HAP-1 (cell line): Measurements from ENCODE around the gene NELFA.
A peak's percentile ranks its signal among the peaks of the same experiment; 100 is the strongest.
"Not testable (repeated sequence)": the region's sequence is repeated elsewhere in the genome, so short reads cannot be mapped to it uniquely, and the experiment has no call there.

Experiments used
- DNase-seq, 2 experiments: peaks; one replicate each; pipeline ENCODE4 v3.0.0-alpha.2; 2016 to 2020; ENCODE audit warnings: low spot score in 2 of 2
- H3K27me3 ChIP-seq: fragments of 250-450 bp; sonication (Bioruptor Pico); 2 replicates; pipeline ENCODE4 v1.5.1; 2020; ENCODE audit warnings: low read depth, mild to moderate bottlenecking, moderate library complexity
- H3K36me3 ChIP-seq: fragments of 250-450 bp; sonication (Bioruptor Pico); replicated peaks from 2 replicates; pipeline ENCODE4 v1.5.1; 2020; ENCODE audit warnings: mild to moderate bottlenecking
- H3K4me1 ChIP-seq: fragments of 250-450 bp; sonication (Bioruptor Pico); 2 replicates; pipeline ENCODE4 v1.5.1; 2020; ENCODE audit warnings: mild to moderate bottlenecking
- H3K4me3 ChIP-seq: fragments of 250-450 bp; sonication (Bioruptor Pico); 2 replicates; pipeline ENCODE4 v1.5.1; 2020; ENCODE audit warnings: mild to moderate bottlenecking, moderate library complexity
- H3K9me3 ChIP-seq: fragments of 250-450 bp; sonication (Bioruptor Pico); 2 replicates; pipeline ENCODE4 v1.5.1; 2020; ENCODE audit warnings: mild to moderate bottlenecking, moderate library complexity
- in situ Hi-C: fragments of 300-500 bp; cut with MboI; formaldehyde crosslinking; loops from 3 replicates; pipeline ENCODE4 v1.14.3; 2020; ENCODE audit warnings: low sequenced_read_pairs, inconsistent platforms, mixed read lengths

Gene NELFA

GRCh38 chr4:2024683-2025082, 15.9 kb upstream of the NELFA start:
- Histone ChIP-seq H3K36me3 (no peaks in the 10 kb centered on the region), H3K27me3 (peaks cover 4% of the 10 kb centered on the region), H3K9me3 (peaks cover 6% of the 10 kb centered on the region; the same call in 1 of the 2 replicates), H3K4me3 (no peak overlapping the region), H3K4me1 (no peaks in the 10 kb centered on the region)
- no peak for DNase-seq
- in situ Hi-C loops: no loop called here

- in situ Hi-C loops, H3K4me3 ChIP-seq, H3K27me3 ChIP-seq, H3K36me3 ChIP-seq, H3K9me3 ChIP-seq, H3K4me1 ChIP-seq, DNase-seq: not testable (repeated sequence)
Observed at GRCh38 chr4:2021358-2022018, 12.7 kb upstream of the NELFA start.

GRCh38 chr4:2015008-2015407, 6.2 kb upstream of the NELFA start:
- H3K4me1 ChIP-seq: peaks cover 1% of the 10 kb centered on the region; the same call in 1 of the 2 replicates
- no peaks in the 10 kb centered on the region for H3K27me3 ChIP-seq
- H3K9me3 ChIP-seq: no peaks in the 10 kb centered on the region
- no peak for DNase-seq
- H3K36me3 ChIP-seq: no peaks in the 10 kb centered on the region
- H3K4me3 ChIP-seq: no peak overlapping the region
- in situ Hi-C loops: no loop called here

- Histone ChIP-seq H3K27me3 (no peaks in the 10 kb centered on the region), H3K4me1 (peaks cover 10% of the 10 kb centered on the region), H3K36me3 (no peaks in the 10 kb centered on the region), H3K4me3 (no peak overlapping the region), H3K9me3 (no peaks in the 10 kb centered on the region)
- in situ Hi-C loops: no loop called here
- DNase-seq: no peak
Observed at GRCh38 chr4:2011583-2011982, 2.8 kb upstream of the NELFA start.

GRCh38 chr4:2009651-2010233, 968 bp upstream of the NELFA start:
- DNase-seq: peak; percentile 57 to 80
- Histone ChIP-seq H3K36me3 (peaks cover 10% of the 10 kb centered on the region), H3K4me3 (peak overlapping the region; percentile 90), H3K9me3 (no peaks in the 10 kb centered on the region), H3K27me3 (no peaks in the 10 kb centered on the region), H3K4me1 (peaks cover 10% of the 10 kb centered on the region)
- in situ Hi-C loops: no loop called here

GRCh38 chr4:2008671-2008920, 178 bp downstream of the NELFA start:
- Histone ChIP-seq H3K36me3 (peaks cover 13% of the 10 kb centered on the region), H3K4me3 (peak overlapping the region; percentile 90), H3K9me3 (no peaks in the 10 kb centered on the region), H3K4me1 (peaks cover 10% of the 10 kb centered on the region), H3K27me3 (no peaks in the 10 kb centered on the region)
- in situ Hi-C loops: no loop called here
- no peak for DNase-seq

- DNase-seq: no peak
- H3K4me1 ChIP-seq: peaks cover 10% of the 10 kb centered on the region
- in situ Hi-C loops: no loop called here
Observed at GRCh38 chr4:2007804-2008670, 737 bp downstream of the NELFA start.

GRCh38 chr4:2006956-2007653, 1.7 kb downstream of the NELFA start:
- in situ Hi-C loops: no loop called here

More at GRCh38 chr4:2007804-2008670, 737 bp downstream of the NELFA start:
- Histone ChIP-seq H3K36me3 (peaks cover 19% of the 10 kb centered on the region), H3K4me3 (peak overlapping the region; percentile 90), H3K27me3 (no peaks in the 10 kb centered on the region), H3K9me3 (no peaks in the 10 kb centered on the region)

GRCh38 chr4:2006367-2006766, 2.4 kb downstream of the NELFA start:
- H3K9me3 ChIP-seq: no peaks in the 10 kb centered on the region; the same call in 1 of the 2 replicates
- no peaks in the 10 kb centered on the region for H3K27me3 ChIP-seq
- peaks cover 10% of the 10 kb centered on the region for H3K4me1 ChIP-seq
- H3K4me3 ChIP-seq: no peak overlapping the region
- H3K36me3 ChIP-seq: peaks cover 19% of the 10 kb centered on the region
- in situ Hi-C loops: no loop called here
- no peak for DNase-seq

More at GRCh38 chr4:2006956-2007653, 1.7 kb downstream of the NELFA start:
- Histone ChIP-seq H3K36me3 (peaks cover 19% of the 10 kb centered on the region), H3K4me3 (peak overlapping the region; percentile 90), H3K27me3 (no peaks in the 10 kb centered on the region), H3K9me3 (no peaks in the 10 kb centered on the region), H3K4me1 (peaks cover 10% of the 10 kb centered on the region)
- no peak for DNase-seq

GRCh38 chr4:2003361-2003760, 5.4 kb downstream of the NELFA start:
- H3K27me3 ChIP-seq, DNase-seq, in situ Hi-C loops, H3K4me1 ChIP-seq, H3K9me3 ChIP-seq, H3K4me3 ChIP-seq: not testable (repeated sequence)
- H3K36me3 ChIP-seq: peaks cover 31% of the 10 kb centered on the region

- H3K4me3 ChIP-seq, H3K9me3 ChIP-seq, DNase-seq, H3K4me1 ChIP-seq, H3K27me3 ChIP-seq, in situ Hi-C loops: not testable (repeated sequence)
- H3K36me3 ChIP-seq: peaks cover 24% of the 10 kb centered on the region
Observed at GRCh38 chr4:1999308-1999707, 9.5 kb downstream of the NELFA start.

- Histone ChIP-seq H3K36me3 (peaks cover 18% of the 10 kb centered on the region), H3K27me3 (no peaks in the 10 kb centered on the region), H3K4me3 (no peak overlapping the region), H3K9me3 (peaks cover 6% of the 10 kb centered on the region; the same call in 1 of the 2 replicates), H3K4me1 (no peaks in the 10 kb centered on the region)
- no peak for DNase-seq
- in situ Hi-C loops: no loop called here
Observed at GRCh38 chr4:1998296-1998695, 10.5 kb downstream of the NELFA start.

- peaks cover 15% of the 10 kb centered on the region for H3K36me3 ChIP-seq
- H3K4me1 ChIP-seq: no peaks in the 10 kb centered on the region
- DNase-seq: no peak
- no peak overlapping the region for H3K4me3 ChIP-seq
- H3K9me3 ChIP-seq: peaks cover 6% of the 10 kb centered on the region; the same call in 1 of the 2 replicates
- in situ Hi-C loops: no loop called here
- no peaks in the 10 kb centered on the region for H3K27me3 ChIP-seq
Observed at GRCh38 chr4:1997712-1998111, 11.1 kb downstream of the NELFA start.
